A549 treated with GW870086 at 1 μM for 4 hours (cell line): ENCODE measurements around the gene UGT1A3. TPM values are rescaled to one million over a fixed set of nuclear protein-coding genes. Genes with fewer than 3 reads are reported as not detected.

Experiments
- total RNA-seq: library from RNA; stranded (reverse); fragments of 200-300 nt; extraction: Qiagen RNA extraction; gene quantifications from 5 replicates; pipeline ENCODE4 v1.2.3, GENCODE V29; 2022; ENCODE audit warnings: low read depth

The UGT1A3 gene
- total RNA-seq: 0.07 TPM in 1 of 5 replicates, not detected in the others

DNA sequence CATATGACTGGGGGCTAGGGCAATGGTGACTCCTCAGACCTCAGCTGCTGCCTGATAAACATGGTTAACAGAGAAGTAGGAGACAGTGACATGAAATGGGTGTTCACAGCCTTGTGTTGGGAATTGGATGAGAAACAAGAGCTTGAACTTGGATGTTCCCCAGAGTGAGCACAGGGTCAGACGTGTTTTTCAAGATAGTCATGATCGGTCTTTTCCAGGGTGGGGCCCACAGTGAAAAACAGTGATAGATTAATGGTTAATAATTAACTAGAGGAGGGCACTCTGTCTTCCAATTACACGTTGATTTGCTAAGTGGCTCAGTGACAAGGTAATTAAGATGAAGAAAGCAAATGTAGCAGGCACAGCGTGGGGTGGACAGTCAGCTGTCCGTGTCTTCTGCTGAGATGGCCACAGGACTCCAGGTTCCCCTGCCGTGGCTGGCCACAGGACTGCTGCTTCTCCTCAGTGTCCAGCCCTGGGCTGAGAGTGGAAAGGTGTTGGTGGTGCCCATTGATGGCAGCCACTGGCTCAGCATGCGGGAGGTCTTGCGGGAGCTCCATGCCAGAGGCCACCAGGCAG is at the start of gene UGT1A3:
TSS of gene UGT1A3 (plus strand) at position 320 of the 579 bp plus-strand sequence. CDS start at position 405, 85 bp downstream.

DNA sequence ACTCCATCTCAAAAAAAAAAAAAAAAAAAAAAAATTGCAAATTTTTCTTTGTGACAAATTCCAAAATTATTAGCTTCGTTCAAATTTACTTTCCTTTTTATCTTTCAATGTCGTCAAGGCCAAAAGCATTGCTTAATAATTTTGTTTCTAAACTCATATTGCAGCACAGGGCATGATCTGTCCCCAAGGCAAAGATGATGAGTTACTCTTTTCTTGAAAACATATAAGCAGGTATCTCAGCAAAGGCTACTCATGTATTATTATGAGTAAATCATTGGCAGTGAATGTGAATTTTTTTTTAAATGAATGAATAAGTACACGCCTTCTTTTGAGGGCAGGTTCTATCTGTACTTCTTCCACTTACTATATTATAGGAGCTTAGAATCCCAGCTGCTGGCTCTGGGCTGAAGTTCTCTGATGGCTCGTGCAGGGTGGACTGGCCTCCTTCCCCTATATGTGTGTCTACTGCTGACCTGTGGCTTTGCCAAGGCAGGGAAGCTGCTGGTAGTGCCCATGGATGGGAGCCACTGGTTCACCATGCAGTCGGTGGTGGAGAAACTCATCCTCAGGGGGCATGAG is 47.2 kb upstream of the UGT1A3 start, which contains the start of gene UGT1A7:
TSS of gene UGT1A7 (plus strand) at position 381 of the 579 bp plus-strand sequence. CDS start at position 418, 37 bp downstream.

GRCh38 chr2:233692648-233693047 is 36.2 kb upstream of the UGT1A3 start, which contains the start of gene UGT1A6:
Gene UGT1A6, plus strand, starts transcription at chr2:233692890. Its CDS starts 115 bp downstream, at chr2:233693005.

GRCh38 chr2:233712611-233713261 is 16.1 kb upstream of the UGT1A3 start, which contains the start of gene UGT1A5:
Gene UGT1A5, plus strand, starts transcription at chr2:233712907. Its CDS starts 85 bp downstream, at chr2:233712992.

DNA sequence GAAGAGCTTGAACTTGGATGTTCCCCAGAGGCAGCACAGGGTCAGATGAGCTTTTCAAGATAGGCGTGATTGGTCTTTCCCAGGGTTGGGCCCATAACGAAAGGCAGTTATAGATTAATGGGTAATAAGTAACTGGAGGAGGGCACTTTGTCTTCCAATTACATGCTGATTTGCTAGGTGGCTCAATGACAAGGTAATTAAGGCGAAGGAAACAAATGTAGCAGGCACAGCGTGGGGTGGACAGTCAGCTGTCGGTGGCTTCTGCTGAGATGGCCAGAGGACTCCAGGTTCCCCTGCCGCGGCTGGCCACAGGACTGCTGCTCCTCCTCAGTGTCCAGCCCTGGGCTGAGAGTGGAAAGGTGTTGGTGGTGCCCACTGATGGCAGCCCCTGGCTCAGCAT is 10.3 kb upstream of the UGT1A3 start, which contains the start of gene UGT1A4:
TSS of gene UGT1A4 (plus strand) at position 185 of the 400 bp plus-strand sequence. CDS start at position 270, 85 bp downstream.

DNA sequence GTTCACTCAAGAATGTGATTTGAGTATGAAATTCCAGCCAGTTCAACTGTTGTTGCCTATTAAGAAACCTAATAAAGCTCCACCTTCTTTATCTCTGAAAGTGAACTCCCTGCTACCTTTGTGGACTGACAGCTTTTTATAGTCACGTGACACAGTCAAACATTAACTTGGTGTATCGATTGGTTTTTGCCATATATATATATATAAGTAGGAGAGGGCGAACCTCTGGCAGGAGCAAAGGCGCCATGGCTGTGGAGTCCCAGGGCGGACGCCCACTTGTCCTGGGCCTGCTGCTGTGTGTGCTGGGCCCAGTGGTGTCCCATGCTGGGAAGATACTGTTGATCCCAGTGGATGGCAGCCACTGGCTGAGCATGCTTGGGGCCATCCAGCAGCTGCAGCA is 31.2 kb downstream of the UGT1A3 start, which contains the start of gene UGT1A1:
TSS of gene UGT1A1 (plus strand) at position 228 of the 400 bp plus-strand sequence. CDS start at position 246, 18 bp downstream.

DNA sequence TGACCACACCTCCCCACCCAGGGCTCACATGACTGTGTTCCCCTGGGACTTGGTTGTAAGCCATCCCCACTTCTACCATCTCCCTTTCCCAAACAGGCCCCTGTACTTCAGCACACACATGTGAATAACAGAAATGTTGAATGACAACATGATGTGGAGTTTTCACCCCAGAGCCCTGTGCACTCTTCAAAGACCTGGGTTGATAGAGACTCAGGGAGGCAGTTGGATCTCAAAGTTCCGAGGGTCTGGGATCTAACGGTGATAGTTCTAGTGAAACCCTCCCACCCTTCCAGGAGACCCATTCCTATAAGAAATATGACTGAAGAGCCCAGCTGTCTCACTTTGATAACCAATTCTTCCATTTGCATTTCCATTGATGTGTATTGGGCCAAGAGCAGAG is 49.2 kb downstream of the UGT1A3 start, which contains the start of gene MROH2A:
TSS of gene MROH2A (plus strand) at position 301 of the 400 bp plus-strand sequence. CDS start 1,029 bp downstream, outside the sequence.

Other genes starting within 250 kb of the UGT1A3 start
- gene USP40, start 162.3 kb upstream of the UGT1A3 start, total RNA-seq: 20.6 to 25.3 TPM (median 23.8 TPM) in 5 replicates
- 0.07 to 0.28 TPM in 2 of 5 replicates, not detected in the others for gene UGT1A8, start 111.4 kb upstream of the UGT1A3 start, total RNA-seq
- 0.07 to 0.49 TPM (median 0.11 TPM) in 4 of 5 replicates, not detected in the other for gene UGT1A10, start 92.6 kb upstream of the UGT1A3 start, total RNA-seq
- gene UGT1A9, start 57.1 kb upstream of the UGT1A3 start, total RNA-seq: 4.1 to 6.1 TPM (median 4.5 TPM) in 5 replicates
- gene UGT1A7, start 47.1 kb upstream of the UGT1A3 start, total RNA-seq: 2.3 to 5.1 TPM (median 3.8 TPM) in 5 replicates
- 0.31 to 1.8 TPM (median 1.5 TPM) in 5 replicates for gene UGT1A6, start 36.2 kb upstream of the UGT1A3 start, total RNA-seq
- 0.09 to 0.13 TPM in 2 of 5 replicates, not detected in the others for gene UGT1A5, start 16.1 kb upstream of the UGT1A3 start, total RNA-seq
- gene UGT1A4, start 10.3 kb upstream of the UGT1A3 start, total RNA-seq: not detected in 5 replicates
- gene UGT1A1, start 31.2 kb downstream of the UGT1A3 start, total RNA-seq: 0.71 to 1.1 TPM (median 0.87 TPM) in 5 replicates
- 0.09 to 0.21 TPM (median 0.12 TPM) in 3 of 5 replicates, not detected in the others for gene MROH2A, start 49.3 kb downstream of the UGT1A3 start, total RNA-seq
- gene HJURP, start 125.5 kb downstream of the UGT1A3 start, total RNA-seq: 58.2 to 64.5 TPM (median 61.4 TPM) in 5 replicates
- 0.03 to 0.49 TPM (median 0.28 TPM) in 5 replicates for gene TRPM8, start 188.3 kb downstream of the UGT1A3 start, total RNA-seq